GM06990 (cell line): ENCODE data around the gene GABBR2.

Experiments used
- DNase-seq: peaks from one replicate; pipeline ENCODE4 v3.0.0-alpha.2; 2011; ENCODE audit not compliant: insufficient read length; ENCODE audit errors: extremely low read depth
- H3K27me3 ChIP-seq: replicated peaks from 2 replicates; pipeline ENCODE4 v1.6.0; 2011; ENCODE audit warnings: low read length; ENCODE audit not compliant: control insufficient read depth, insufficient read depth
- H3K36me3 ChIP-seq: 2 replicates; pipeline ENCODE4 v1.5.1; 2011; ENCODE audit warnings: low read length; ENCODE audit not compliant: control insufficient read depth, insufficient read depth
- H3K4me3 ChIP-seq: replicated peaks from 2 replicates; pipeline ENCODE4 v1.5.1; 2011; ENCODE audit warnings: low read depth, mild to moderate bottlenecking, control low read depth, low read length
- CTCF ChIP-seq: IDR thresholded peaks from 2 replicates; pipeline ENCODE4 v1.5.1; 2011; ENCODE audit warnings: low read length, control low read depth, mild to moderate bottlenecking, inconsistent platforms; ENCODE audit not compliant: insufficient read depth, poor library complexity, severe bottlenecking

The GABBR2 gene

DNA sequence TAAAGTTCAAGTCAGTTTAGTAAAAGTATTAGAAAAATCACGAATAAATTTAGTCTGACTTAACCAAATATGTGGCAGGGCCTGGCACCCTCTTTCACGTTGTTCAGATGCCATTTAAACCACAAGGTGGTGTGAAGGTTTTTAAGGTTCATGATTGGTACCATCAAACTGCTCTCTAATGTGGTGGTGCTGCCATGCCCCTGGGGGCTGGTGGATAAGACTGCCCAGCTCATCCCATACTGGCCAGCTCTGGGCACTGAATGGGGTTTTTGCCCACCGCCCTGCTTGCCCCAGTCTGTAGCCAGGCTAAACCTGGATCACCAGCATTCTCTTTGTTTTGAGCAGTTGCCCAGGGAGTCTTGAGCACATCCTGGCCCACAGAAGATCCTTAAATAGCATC, 159.3 kb downstream of the GABBR2 start:
- Histone ChIP-seq H3K4me3 (no peak overlapping the region), H3K36me3 (no peaks in the 10 kb centered on the region), H3K27me3 (peaks cover 2% of the 10 kb centered on the region; the same call in 1 of the 2 replicates)
- no peak for TF ChIP-seq CTCF
- no peak for DNase-seq

DNA sequence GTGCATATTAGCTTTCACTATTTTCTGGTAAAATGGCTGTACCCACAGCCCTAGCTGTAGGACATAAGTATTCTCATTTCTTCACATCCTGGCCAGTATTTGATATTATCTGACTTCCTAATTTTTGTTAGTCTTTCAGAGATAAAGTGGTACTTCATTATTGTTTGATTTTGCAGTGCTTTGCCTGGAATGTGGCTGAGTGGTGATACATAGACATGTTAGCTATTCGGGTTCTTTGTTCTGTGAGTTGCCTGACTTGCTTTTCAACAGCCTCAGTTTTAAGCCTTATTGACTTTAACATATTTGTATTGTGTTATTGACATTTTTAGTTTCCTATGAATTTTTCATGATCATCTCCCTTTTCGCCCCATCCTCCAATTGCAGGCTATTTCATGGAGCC, 161.1 kb downstream of the GABBR2 start:
- no peak overlapping the region for H3K4me3 ChIP-seq
- H3K36me3 ChIP-seq, result no peaks in the 10 kb centered on the region
- DNase-seq, result no peak
- peaks cover 2% of the 10 kb centered on the region; the same call in 1 of the 2 replicates for H3K27me3 ChIP-seq
- no peak for TF ChIP-seq CTCF

GRCh38 chr9:98545021-98545420, 163.7 kb downstream of the GABBR2 start:
- H3K27me3 ChIP-seq, result no peaks in the 10 kb centered on the region; the same call in 1 of the 2 replicates
- H3K4me3 ChIP-seq, result no peak overlapping the region
- no peak for DNase-seq
- no peaks in the 10 kb centered on the region for H3K36me3 ChIP-seq
- no peak for TF ChIP-seq CTCF

DNA sequence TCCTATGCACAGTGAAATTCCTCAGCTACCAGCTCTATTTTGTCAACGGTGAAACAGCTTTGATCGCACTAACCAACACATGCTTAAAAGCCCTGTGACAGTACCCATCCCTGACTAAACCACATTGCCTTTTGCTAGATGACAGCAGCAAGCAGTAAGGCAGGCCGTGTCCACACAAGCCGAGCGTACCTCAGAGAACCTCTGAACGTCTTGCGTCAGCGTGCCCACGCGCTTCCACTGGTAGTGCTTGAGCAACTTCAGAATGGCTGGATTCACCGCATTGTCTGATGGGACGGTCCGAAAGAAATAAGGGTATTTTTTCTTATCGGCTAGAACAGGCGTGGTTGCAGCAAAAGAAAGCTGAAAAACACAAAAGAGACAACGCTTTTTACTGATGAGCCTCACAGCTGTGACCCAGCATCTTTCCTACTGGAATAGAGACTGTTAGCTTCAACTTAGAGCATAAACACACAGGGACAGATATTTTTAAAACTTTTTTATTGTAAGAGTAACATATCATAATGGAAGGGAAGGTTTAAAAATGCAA, 167.0 kb downstream of the GABBR2 start:
- no peaks in the 10 kb centered on the region; the same call in 1 of the 2 replicates for H3K27me3 ChIP-seq
- no peak for TF ChIP-seq CTCF
- no peak overlapping the region for H3K4me3 ChIP-seq
- no peaks in the 10 kb centered on the region for H3K36me3 ChIP-seq
- DNase-seq, result no peak

DNA sequence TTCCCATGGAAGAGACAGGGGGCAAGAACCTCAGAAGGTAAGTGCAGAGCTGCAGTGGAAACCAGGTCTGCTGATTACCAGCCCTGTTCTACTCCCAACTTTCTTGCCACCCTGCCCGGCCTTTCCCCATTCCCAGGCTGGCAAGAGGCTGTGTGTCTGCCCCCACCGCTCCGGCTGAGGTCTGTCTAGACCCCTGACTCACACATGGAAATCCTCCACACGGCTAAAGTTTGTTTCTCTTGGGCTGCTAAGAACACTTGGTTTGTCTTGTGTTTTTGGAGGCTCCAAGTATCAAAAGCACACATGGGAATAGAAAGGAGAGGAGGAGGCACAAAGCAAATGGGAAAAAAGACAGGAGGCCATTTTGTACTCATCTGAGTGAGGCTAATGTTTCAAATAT, 168.3 kb downstream of the GABBR2 start:
- no peak for TF ChIP-seq CTCF
- DNase-seq, result no peak

DNA sequence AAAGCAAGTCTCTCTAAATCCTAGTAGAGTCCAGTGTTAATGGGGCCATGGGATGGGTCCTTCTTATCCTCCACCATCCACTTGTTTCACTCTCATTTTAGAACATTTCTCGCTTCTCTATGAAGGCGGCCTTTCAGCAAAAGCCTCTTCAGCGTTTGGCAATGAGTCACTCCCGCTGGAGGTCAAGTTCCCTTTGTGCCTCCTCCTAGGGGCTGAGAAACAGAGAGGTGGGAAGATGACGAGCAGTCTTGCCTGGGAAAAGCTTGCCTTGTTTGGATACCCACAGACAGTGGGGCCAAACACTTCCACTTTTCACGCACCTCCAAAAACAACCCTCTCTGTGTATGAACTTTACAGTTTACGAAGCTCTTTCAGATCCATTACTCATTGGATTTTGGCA, 168.8 kb downstream of the GABBR2 start:
- Histone ChIP-seq H3K27me3 (no peaks in the 10 kb centered on the region; the same call in 1 of the 2 replicates), H3K36me3 (no peaks in the 10 kb centered on the region), H3K4me3 (no peak overlapping the region)
- DNase-seq, result no peak
- TF ChIP-seq CTCF, result no peak

More for the DNA sequence above, 168.3 kb downstream of the GABBR2 start:
- Histone ChIP-seq H3K36me3 (no peaks in the 10 kb centered on the region), H3K27me3 (no peaks in the 10 kb centered on the region; the same call in 1 of the 2 replicates), H3K4me3 (no peak overlapping the region)
